ENCODE results near the gene CLIC6.

CLIC6 gene

DNA sequence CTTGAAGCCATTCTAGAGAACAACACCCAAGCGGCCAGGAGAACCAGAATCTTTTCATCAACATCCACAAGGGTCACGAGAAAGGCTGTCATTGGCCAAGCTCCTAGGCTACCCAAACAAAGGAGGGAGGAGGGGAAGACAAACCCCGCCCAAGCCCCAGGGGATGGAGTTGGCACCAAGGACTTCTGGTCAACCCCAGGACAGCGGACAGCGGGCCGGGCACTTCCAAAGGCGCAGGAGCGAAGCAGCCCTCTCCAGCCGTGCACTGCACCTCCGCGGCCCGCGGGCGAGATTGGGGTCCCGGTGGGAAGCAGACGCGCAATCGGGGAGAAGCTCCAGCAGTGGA is at the start of gene CLIC6:
TSS of gene CLIC6 (plus strand) at position 192 of the 346 bp plus-strand sequence. CDS start 395 bp downstream, outside the sequence.
- TF ChIP-seq CEBPB (IDR thresholded peaks at IDR 0.05) (no peak), EGR1 (IDR thresholded peaks at IDR 0.05) (no peak), ZBTB7A (IDR thresholded peaks at IDR 0.05; ENCODE audit: low read depth) (no peak), CREB1 (IDR thresholded peaks at IDR 0.05; ENCODE audit: low read depth) (no peak)

- TF ChIP-seq ZBTB7A (IDR thresholded peaks at IDR 0.05; ENCODE audit: low read depth): no peak
- TF ChIP-seq TAF1 (IDR thresholded peaks at IDR 0.05; ENCODE audit: low read depth): no peak
- no peak for TF ChIP-seq EP300 (IDR thresholded peaks at IDR 0.05; ENCODE audit: borderline replicate concordance)
- TF ChIP-seq TEAD4 (IDR thresholded peaks at IDR 0.05): no peak
- no peak for TF ChIP-seq CEBPB (IDR thresholded peaks at IDR 0.05)
- no peak for TF ChIP-seq CREB1 (IDR thresholded peaks at IDR 0.05; ENCODE audit: low read depth)
- TF ChIP-seq TCF12 (IDR thresholded peaks at IDR 0.05; ENCODE audit: low read depth): no peak
- no peak for TF ChIP-seq RAD21 (IDR thresholded peaks at IDR 0.05; ENCODE audit: low read depth)
- TF ChIP-seq FOXM1 (IDR thresholded peaks at IDR 0.05; ENCODE audit: borderline replicate concordance, low read depth): no peak
- no peak for TF ChIP-seq NFIC (IDR thresholded peaks at IDR 0.05)
- no peak for TF ChIP-seq YY1 (IDR thresholded peaks at IDR 0.05; ENCODE audit: low read depth)
- TF ChIP-seq, protein P1, sequence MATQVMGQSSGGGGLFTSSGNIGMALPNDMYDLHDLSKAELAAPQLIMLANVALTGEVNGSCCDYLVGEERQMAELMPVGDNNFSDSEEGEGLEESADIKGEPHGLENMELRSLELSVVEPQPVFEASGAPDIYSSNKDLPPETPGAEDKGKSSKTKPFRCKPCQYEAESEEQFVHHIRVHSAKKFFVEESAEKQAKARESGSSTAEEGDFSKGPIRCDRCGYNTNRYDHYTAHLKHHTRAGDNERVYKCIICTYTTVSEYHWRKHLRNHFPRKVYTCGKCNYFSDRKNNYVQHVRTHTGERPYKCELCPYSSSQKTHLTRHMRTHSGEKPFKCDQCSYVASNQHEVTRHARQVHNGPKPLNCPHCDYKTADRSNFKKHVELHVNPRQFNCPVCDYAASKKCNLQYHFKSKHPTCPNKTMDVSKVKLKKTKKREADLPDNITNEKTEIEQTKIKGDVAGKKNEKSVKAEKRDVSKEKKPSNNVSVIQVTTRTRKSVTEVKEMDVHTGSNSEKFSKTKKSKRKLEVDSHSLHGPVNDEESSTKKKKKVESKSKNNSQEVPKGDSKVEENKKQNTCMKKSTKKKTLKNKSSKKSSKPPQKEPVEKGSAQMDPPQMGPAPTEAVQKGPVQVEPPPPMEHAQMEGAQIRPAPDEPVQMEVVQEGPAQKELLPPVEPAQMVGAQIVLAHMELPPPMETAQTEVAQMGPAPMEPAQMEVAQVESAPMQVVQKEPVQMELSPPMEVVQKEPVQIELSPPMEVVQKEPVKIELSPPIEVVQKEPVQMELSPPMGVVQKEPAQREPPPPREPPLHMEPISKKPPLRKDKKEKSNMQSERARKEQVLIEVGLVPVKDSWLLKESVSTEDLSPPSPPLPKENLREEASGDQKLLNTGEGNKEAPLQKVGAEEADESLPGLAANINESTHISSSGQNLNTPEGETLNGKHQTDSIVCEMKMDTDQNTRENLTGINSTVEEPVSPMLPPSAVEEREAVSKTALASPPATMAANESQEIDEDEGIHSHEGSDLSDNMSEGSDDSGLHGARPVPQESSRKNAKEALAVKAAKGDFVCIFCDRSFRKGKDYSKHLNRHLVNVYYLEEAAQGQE (IDR thresholded peaks at IDR 0.05; ENCODE audit: low read depth): no peak
- TF ChIP-seq EGR1 (IDR thresholded peaks at IDR 0.05): no peak
These were observed 48.7 kb upstream of the CLIC6 start for GRCh38 chr21:34619841-34620665.

GRCh38 chr21:34621434-34622350 is 47.1 kb upstream of the CLIC6 start:
- no peak for TF ChIP-seq ZBTB7A (IDR thresholded peaks at IDR 0.05; ENCODE audit: low read depth)
- TF ChIP-seq NFIC (IDR thresholded peaks at IDR 0.05): no peak
- TF ChIP-seq EP300 (IDR thresholded peaks at IDR 0.05; ENCODE audit: borderline replicate concordance): no peak
- no peak for TF ChIP-seq CEBPB (IDR thresholded peaks at IDR 0.05)
- TF ChIP-seq, protein P1 (IDR thresholded peaks at IDR 0.05; ENCODE audit: low read depth): no peak
- no peak for TF ChIP-seq FOXM1 (IDR thresholded peaks at IDR 0.05; ENCODE audit: borderline replicate concordance, low read depth)
- TF ChIP-seq CREB1 (IDR thresholded peaks at IDR 0.05; ENCODE audit: low read depth): no peak
- no peak for TF ChIP-seq YY1 (IDR thresholded peaks at IDR 0.05; ENCODE audit: low read depth)
- TF ChIP-seq RAD21 (IDR thresholded peaks at IDR 0.05; ENCODE audit: low read depth): no peak
- TF ChIP-seq, protein P2, sequence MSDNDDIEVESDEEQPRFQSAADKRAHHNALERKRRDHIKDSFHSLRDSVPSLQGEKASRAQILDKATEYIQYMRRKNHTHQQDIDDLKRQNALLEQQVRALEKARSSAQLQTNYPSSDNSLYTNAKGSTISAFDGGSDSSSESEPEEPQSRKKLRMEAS (IDR thresholded peaks at IDR 0.05): no peak
- TF ChIP-seq EGR1 (IDR thresholded peaks at IDR 0.05): no peak
- no peak for TF ChIP-seq TCF12 (IDR thresholded peaks at IDR 0.05; ENCODE audit: low read depth)
- TF ChIP-seq TAF1 (IDR thresholded peaks at IDR 0.05; ENCODE audit: low read depth): no peak
- TF ChIP-seq TEAD4 (IDR thresholded peaks at IDR 0.05): no peak

DNA sequence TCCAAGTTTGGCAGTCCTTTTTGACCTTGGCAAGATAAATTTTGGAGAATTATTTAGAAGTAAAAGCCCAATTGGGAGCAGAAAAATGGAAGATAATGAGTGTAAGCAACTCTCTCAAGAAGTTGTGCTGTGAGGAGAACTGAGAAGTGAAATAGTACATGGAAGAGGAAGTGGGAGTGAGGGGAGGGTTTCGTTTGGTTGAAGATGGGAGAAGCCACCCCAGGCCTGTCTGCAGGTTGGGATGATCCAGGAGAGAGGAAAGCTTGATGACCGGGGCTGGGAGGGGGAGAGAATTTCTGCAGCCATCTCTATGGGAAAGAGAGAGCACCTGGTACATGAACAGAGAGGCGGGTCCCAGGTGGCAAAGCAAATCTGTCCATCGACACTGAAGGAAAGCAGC is 45.3 kb upstream of the CLIC6 start:
- TF ChIP-seq EP300 (IDR thresholded peaks at IDR 0.05; ENCODE audit: borderline replicate concordance): no peak
- no peak for TF ChIP-seq RAD21 (IDR thresholded peaks at IDR 0.05; ENCODE audit: low read depth)
- TF ChIP-seq TAF1 (IDR thresholded peaks at IDR 0.05; ENCODE audit: low read depth): no peak
- no peak for TF ChIP-seq TCF12 (IDR thresholded peaks at IDR 0.05; ENCODE audit: low read depth)
- TF ChIP-seq, protein P2 (IDR thresholded peaks at IDR 0.05): no peak
- no peak for TF ChIP-seq FOXM1 (IDR thresholded peaks at IDR 0.05; ENCODE audit: borderline replicate concordance, low read depth)
- TF ChIP-seq, protein P3, sequence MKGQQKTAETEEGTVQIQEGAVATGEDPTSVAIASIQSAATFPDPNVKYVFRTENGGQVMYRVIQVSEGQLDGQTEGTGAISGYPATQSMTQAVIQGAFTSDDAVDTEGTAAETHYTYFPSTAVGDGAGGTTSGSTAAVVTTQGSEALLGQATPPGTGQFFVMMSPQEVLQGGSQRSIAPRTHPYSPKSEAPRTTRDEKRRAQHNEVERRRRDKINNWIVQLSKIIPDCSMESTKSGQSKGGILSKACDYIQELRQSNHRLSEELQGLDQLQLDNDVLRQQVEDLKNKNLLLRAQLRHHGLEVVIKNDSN (IDR thresholded peaks at IDR 0.05): no peak
- TF ChIP-seq CEBPB (IDR thresholded peaks at IDR 0.05): no peak
- TF ChIP-seq EGR1 (IDR thresholded peaks at IDR 0.05): no peak
- TF ChIP-seq ZBTB7A (IDR thresholded peaks at IDR 0.05; ENCODE audit: low read depth): no peak
- no peak for TF ChIP-seq YY1 (IDR thresholded peaks at IDR 0.05; ENCODE audit: low read depth)
- TF ChIP-seq, protein P1 (IDR thresholded peaks at IDR 0.05; ENCODE audit: low read depth): no peak
